Kidney glomerular epithelial cell (primary cell): Measurements from ENCODE around the gene UGT1A5.
A peak's percentile ranks its signal among the peaks of the same experiment; 100 is the strongest.
"Not testable (repeated sequence)": the region's sequence is repeated elsewhere in the genome, so short reads cannot be mapped to it uniquely, and the experiment has no call there.

Source experiments
- DNase-seq: peaks from one replicate; lab custom pipeline; 2025; lab: John Stamatoyannopoulos, UW

The UGT1A5 gene

GRCh38 chr2:233693963-233694362 is 18.7 kb upstream of the UGT1A5 start:
- no peak for DNase-seq

GRCh38 chr2:233698740-233699139 is 14.0 kb upstream of the UGT1A5 start:
- DNase-seq, result no peak

- no peak for DNase-seq
Observed at GRCh38 chr2:233699424-233700027, 13.2 kb upstream of the UGT1A5 start.

DNA sequence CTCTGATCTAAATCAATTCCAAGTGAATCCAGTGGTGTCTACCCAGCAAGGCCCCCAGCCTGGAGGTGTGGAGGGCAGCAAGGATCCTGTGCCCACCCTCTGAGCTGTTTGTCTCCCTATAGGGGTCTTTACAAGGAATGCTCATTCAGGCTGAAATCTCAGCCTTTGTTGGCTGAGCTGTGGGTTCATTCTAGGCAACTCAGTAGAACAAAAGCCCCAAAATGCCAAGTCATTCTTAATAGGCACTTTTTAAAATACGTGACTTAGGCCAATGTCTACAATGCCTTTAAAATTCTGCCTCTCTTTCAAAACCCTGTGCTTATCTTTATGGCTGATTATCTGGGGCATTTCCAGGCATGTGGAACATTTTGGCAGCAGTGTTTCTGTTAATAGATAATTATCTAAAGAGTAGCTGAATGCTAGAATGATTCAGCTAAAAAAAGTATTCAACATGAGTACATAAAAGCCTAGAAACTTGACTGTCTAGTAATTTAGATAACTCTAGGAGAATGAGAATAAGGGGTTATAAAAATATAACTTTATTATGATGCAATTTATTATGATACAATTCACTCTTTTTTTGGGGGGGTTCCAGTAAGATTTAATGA is 12.6 kb upstream of the UGT1A5 start:
- peak; percentile 99 for DNase-seq

DNA sequence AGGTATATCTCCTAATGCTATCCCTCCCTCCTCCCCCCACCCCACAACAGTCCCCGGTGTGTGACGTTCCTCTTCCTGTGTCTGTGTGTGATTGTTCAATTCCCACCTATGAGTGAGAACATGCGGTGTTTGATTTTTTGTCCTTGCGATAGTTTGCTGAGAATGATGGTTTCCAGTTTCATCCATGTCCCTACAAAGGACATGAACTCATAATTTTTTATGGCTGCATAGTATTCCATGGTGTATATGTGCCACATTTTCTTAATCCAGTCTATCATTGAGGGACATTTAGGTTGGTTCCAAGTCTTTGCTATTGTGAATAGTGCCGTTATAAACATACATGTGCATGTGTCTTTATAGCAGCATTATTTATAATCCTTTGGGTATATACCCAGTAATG is 11.9 kb upstream of the UGT1A5 start:
- not testable (repeated sequence) for DNase-seq

- no peak for DNase-seq
Observed at GRCh38 chr2:233702238-233702637, 10.5 kb upstream of the UGT1A5 start.

GRCh38 chr2:233705911-233706506 is 6.7 kb upstream of the UGT1A5 start:
- peak; percentile 81 for DNase-seq

DNA sequence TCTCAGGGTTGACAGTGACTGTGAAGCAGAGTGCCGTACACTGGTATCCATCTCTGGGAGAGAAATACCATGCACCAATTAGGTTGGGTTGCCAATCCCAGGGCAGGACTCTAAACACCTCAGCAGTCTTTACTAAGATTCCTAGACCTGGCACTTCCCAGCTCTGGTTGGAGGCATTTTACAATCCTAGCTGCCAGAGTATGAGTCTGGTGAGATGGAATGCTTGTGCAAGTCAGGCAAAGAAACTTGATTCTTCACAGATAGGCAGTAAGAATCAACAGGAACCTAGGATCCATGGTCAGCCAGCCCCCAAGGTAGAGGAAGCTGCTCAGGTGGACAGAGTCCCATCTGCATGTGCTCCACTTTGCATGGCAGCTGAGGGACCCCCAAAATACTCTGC is 6.0 kb upstream of the UGT1A5 start:
- peak; percentile 78 for DNase-seq

- DNase-seq, result peak; percentile 49
Observed at GRCh38 chr2:233707940-233708644, 4.6 kb upstream of the UGT1A5 start.

GRCh38 chr2:233708942-233709341 is 3.8 kb upstream of the UGT1A5 start:
- DNase-seq, result no peak

- peak; percentile 85 for DNase-seq
Observed at GRCh38 chr2:233711312-233712008, 1.2 kb upstream of the UGT1A5 start.

- DNase-seq, result no peak
Observed at GRCh38 chr2:233713262-233713615, 532 bp downstream of the UGT1A5 start.

DNA sequence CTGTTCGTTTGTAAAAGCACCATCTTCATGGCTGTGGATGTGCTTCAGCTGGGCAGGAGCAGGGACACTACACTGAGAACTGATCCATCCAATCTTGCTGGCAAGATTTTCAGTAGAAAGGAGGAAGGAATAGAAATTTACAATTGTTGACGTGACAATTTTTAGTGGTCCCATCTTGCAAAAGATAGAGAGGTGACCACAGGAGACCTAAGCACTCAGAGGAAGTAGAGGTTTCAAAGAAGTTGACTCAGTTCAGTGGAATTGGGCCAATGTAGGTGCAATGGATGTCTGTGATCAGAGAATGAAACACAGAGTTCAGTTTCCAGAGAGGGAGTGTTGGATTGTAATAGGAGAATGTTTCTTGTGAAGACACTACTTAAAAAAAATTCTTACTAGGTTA is 1.4 kb downstream of the UGT1A5 start:
- DNase-seq, result no peak

DNA sequence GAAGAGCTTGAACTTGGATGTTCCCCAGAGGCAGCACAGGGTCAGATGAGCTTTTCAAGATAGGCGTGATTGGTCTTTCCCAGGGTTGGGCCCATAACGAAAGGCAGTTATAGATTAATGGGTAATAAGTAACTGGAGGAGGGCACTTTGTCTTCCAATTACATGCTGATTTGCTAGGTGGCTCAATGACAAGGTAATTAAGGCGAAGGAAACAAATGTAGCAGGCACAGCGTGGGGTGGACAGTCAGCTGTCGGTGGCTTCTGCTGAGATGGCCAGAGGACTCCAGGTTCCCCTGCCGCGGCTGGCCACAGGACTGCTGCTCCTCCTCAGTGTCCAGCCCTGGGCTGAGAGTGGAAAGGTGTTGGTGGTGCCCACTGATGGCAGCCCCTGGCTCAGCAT is 5.8 kb downstream of the UGT1A5 start, which contains the start of gene UGT1A4:
Gene UGT1A4 (plus strand): TSS at position 185 of the 400 bp plus-strand sequence. CDS start 85 bp downstream, at position 270.
- no peak for DNase-seq

- no peak for DNase-seq
Observed at GRCh38 chr2:233728723-233729301, 16.1 kb downstream of the UGT1A5 start, which contains the start of gene UGT1A3. UGT1A3 (plus strand) TSS chr2:233729042; CDS start chr2:233729127, 85 bp downstream.

DNA sequence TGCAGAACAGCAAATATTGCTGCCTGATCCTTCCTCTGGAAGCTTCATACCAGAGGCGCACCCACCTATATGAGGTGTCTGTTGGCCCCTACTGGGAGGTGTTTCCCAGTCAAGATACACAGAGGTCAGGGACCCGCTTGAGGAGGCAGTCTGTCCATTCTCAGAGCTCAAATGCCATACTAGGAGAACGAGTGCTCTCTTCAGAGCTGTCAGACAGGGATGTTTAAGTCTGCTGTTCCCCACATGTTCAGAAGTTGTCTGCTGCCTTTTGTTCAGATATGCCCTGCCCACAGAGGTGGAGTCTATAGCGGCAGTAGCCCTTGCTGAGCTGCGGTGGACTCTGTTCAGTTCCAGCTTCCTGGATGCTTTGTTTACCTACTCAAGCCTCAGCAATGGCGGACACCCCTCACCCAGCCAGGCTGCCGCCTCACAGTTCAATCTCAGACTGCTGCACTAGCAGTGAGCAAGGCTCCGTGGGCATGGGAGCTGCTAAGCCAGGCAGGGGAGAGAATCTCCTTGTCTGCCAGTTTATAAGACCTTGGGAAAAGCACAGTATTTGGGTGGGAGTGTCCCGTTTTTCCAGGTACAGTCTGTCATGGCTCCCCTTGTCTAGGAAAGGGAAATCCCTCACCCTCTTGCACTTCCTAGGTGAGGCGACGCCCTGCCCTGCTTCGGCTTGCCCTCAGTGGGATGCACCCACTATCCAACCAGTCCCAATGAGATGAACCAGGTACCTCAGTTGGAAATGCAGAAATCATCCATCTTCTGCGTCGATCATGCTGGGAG is 24.4 kb downstream of the UGT1A5 start:
- DNase-seq, result not testable (repeated sequence)

DNA sequence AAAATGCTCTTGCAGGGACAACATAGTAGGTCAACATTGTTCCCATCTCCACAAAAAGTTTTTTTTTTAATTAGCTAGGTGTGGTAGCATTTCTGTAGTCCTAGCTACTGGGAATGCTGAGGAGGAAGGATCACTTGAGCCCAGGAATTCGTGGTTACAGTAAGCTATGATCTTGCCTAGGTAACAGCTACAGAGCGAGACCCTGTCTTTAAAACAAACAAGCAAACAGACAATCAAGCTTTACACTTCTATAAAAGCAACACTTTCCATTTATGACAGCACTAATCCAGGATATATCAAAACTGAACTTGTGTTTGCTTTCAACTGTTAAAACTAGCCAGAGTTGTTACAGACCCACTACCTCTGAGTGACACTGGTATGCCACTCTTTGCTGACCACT is 28.2 kb downstream of the UGT1A5 start:
- peak; percentile 49 for DNase-seq

GRCh38 chr2:233743464-233744259 is 31.0 kb downstream of the UGT1A5 start:
- no peak for DNase-seq

- DNase-seq, result no peak
Observed at GRCh38 chr2:233745073-233745755, 32.5 kb downstream of the UGT1A5 start.

- DNase-seq, result not testable (repeated sequence)
Observed at GRCh38 chr2:233745838-233746237, 33.1 kb downstream of the UGT1A5 start.
